GM12872 (cell line): Measurements from ENCODE around the gene MDFIC2.

Experiments
- CTCF ChIP-seq: IDR thresholded peaks from 3 replicates; pipeline ENCODE4 v1.5.1; 2011; ENCODE audit warnings: low read depth, mild to moderate bottlenecking, low read length, moderate library complexity; ENCODE audit not compliant: insufficient read depth

MDFIC2 gene

GRCh38 chr3:70315021-70315420, 2.6 kb upstream of the MDFIC2 start:
- TF ChIP-seq CTCF: no peak

- TF ChIP-seq CTCF: no peak
Measured at GRCh38 chr3:70310809-70311208, 1.6 kb downstream of the MDFIC2 start.

- no peak for TF ChIP-seq CTCF
Measured at GRCh38 chr3:70309591-70309990, 2.8 kb downstream of the MDFIC2 start.

GRCh38 chr3:70308760-70309159, 3.7 kb downstream of the MDFIC2 start:
- peak; percentile 22; the same call in 1 of the 3 replicates for TF ChIP-seq CTCF

GRCh38 chr3:70306736-70307135, 5.7 kb downstream of the MDFIC2 start:
- TF ChIP-seq CTCF: no peak

GRCh38 chr3:70298385-70298784, 14.1 kb downstream of the MDFIC2 start:
- no peak for TF ChIP-seq CTCF

- no peak for TF ChIP-seq CTCF
Measured at GRCh38 chr3:70291097-70291482, 21.3 kb downstream of the MDFIC2 start.

- TF ChIP-seq CTCF: no peak
Measured at GRCh38 chr3:70281663-70282062, 30.8 kb downstream of the MDFIC2 start.
